ENCODE results near the gene GALNT12.

GRCh38 chr9:98885575-98886295, 78.3 kb downstream of the GALNT12 start:
- TF ChIP-seq CTCF (IDR thresholded peaks at IDR 0.05) (no peak), POLR2A (IDR thresholded peaks at IDR 0.05) (no peak)

All from upper lobe of left lung (tissue), 4 donors.